Liver (tissue), 3 donors: ENCODE results near the gene KRTAP12-1.
"Not testable (repeated sequence)": the region's sequence is repeated elsewhere in the genome, so short reads cannot be mapped to it uniquely, and the experiment has no call there.

Source experiments
- EGR1 ChIP-seq, 2 donors: IDR thresholded peaks; 2 replicates each; pipeline ENCODE4 v1.6.1; 2016 to 2018; ENCODE audit warnings: antibody characterized with exemption in 2 of 2, low read depth in 2 of 2
- FOXA1 ChIP-seq: IDR thresholded peaks from 2 replicates; pipeline ENCODE4 v1.6.1; 2016; ENCODE audit warnings: antibody characterized with exemption
- JUND ChIP-seq, 2 donors: IDR thresholded peaks; 2 replicates each; pipeline ENCODE4 v1.6.1; 2016; ENCODE audit warnings: antibody characterized with exemption in 2 of 2
- RAD21 ChIP-seq, 2 donors: IDR thresholded peaks; 2 replicates each; pipeline ENCODE4 v1.6.1; 2016; ENCODE audit warnings: antibody characterized with exemption in 2 of 2, mild to moderate bottlenecking in 2 of 2
- RXRA ChIP-seq, 2 donors: IDR thresholded peaks; 2 replicates each; pipeline ENCODE4 v1.6.1; 2017 to 2018; ENCODE audit warnings: antibody characterized with exemption in 2 of 2, mild to moderate bottlenecking in 1 of 2
- SP1 ChIP-seq: IDR thresholded peaks from 2 replicates; pipeline ENCODE4 v1.6.1; 2018; ENCODE audit warnings: antibody characterized with exemption, mild to moderate bottlenecking
- TAF1 ChIP-seq: conservative IDR thresholded peaks from 2 replicates; pipeline ENCODE4 v1.6.1; 2016; ENCODE audit warnings: antibody characterized with exemption, mild to moderate bottlenecking
- TF ChIP-seq, protein P1 (sequence below): fragments of 150-350 bp; IDR thresholded peaks from 2 replicates; pipeline ENCODE4 v1.5.1; 2017; ENCODE audit warnings: improper control_type of control experiment, low read depth, low read length; ENCODE audit not compliant: missing input control
- TF ChIP-seq, protein P2 (sequence below): IDR thresholded peaks from 2 replicates; pipeline ENCODE4 v1.6.1; 2016; ENCODE audit warnings: antibody characterized with exemption
- TF ChIP-seq, protein P3 (sequence below): IDR thresholded peaks from 2 replicates; pipeline ENCODE4 v1.6.1; 2016; ENCODE audit warnings: antibody characterized with exemption
- TF ChIP-seq, protein P4 (sequence below): IDR thresholded peaks from 2 replicates; pipeline ENCODE4 v1.6.1; 2016; ENCODE audit warnings: antibody characterized with exemption, mild to moderate bottlenecking
- donor health status: healthy.
- donor health status: healthy.

DNA sequence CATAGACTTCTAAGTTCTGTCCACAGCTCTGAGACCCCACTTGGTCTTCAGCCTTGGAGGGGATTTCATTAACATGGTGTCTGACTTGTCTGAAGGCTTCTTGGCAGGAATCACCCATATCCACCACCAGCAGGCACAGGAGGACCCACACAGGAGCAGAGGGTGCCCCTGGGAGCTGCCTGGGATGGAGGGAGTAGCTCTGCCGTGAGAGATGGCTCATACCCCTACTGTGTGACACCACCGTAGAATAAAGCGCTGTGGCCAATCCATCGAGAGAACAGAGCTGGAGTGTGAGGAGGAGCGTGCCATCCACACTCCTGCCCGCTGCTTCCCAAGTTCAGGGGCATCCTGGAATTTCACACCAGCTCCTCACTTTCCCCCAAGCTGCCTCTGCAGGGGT, 3.1 kb upstream of the KRTAP12-1 start:
- TF ChIP-seq, protein P1, sequence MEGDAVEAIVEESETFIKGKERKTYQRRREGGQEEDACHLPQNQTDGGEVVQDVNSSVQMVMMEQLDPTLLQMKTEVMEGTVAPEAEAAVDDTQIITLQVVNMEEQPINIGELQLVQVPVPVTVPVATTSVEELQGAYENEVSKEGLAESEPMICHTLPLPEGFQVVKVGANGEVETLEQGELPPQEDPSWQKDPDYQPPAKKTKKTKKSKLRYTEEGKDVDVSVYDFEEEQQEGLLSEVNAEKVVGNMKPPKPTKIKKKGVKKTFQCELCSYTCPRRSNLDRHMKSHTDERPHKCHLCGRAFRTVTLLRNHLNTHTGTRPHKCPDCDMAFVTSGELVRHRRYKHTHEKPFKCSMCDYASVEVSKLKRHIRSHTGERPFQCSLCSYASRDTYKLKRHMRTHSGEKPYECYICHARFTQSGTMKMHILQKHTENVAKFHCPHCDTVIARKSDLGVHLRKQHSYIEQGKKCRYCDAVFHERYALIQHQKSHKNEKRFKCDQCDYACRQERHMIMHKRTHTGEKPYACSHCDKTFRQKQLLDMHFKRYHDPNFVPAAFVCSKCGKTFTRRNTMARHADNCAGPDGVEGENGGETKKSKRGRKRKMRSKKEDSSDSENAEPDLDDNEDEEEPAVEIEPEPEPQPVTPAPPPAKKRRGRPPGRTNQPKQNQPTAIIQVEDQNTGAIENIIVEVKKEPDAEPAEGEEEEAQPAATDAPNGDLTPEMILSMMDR: not testable (repeated sequence)
- TF ChIP-seq RAD21 (IDR thresholded peaks at IDR 0.05); EGR1 (IDR thresholded peaks at IDR 0.05; ENCODE audit: low read depth in 2 of 2); JUND (IDR thresholded peaks at IDR 0.05); RXRA (IDR thresholded peaks at IDR 0.05); TAF1; SP1; FOXA1: not testable (repeated sequence)
- TF ChIP-seq, protein P2, sequence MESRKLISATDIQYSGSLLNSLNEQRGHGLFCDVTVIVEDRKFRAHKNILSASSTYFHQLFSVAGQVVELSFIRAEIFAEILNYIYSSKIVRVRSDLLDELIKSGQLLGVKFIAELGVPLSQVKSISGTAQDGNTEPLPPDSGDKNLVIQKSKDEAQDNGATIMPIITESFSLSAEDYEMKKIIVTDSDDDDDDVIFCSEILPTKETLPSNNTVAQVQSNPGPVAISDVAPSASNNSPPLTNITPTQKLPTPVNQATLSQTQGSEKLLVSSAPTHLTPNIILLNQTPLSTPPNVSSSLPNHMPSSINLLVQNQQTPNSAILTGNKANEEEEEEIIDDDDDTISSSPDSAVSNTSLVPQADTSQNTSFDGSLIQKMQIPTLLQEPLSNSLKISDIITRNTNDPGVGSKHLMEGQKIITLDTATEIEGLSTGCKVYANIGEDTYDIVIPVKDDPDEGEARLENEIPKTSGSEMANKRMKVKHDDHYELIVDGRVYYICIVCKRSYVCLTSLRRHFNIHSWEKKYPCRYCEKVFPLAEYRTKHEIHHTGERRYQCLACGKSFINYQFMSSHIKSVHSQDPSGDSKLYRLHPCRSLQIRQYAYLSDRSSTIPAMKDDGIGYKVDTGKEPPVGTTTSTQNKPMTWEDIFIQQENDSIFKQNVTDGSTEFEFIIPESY: not testable (repeated sequence)
- TF ChIP-seq, protein P3, sequence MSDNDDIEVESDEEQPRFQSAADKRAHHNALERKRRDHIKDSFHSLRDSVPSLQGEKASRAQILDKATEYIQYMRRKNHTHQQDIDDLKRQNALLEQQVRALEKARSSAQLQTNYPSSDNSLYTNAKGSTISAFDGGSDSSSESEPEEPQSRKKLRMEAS: not testable (repeated sequence)
- TF ChIP-seq, protein P4, sequence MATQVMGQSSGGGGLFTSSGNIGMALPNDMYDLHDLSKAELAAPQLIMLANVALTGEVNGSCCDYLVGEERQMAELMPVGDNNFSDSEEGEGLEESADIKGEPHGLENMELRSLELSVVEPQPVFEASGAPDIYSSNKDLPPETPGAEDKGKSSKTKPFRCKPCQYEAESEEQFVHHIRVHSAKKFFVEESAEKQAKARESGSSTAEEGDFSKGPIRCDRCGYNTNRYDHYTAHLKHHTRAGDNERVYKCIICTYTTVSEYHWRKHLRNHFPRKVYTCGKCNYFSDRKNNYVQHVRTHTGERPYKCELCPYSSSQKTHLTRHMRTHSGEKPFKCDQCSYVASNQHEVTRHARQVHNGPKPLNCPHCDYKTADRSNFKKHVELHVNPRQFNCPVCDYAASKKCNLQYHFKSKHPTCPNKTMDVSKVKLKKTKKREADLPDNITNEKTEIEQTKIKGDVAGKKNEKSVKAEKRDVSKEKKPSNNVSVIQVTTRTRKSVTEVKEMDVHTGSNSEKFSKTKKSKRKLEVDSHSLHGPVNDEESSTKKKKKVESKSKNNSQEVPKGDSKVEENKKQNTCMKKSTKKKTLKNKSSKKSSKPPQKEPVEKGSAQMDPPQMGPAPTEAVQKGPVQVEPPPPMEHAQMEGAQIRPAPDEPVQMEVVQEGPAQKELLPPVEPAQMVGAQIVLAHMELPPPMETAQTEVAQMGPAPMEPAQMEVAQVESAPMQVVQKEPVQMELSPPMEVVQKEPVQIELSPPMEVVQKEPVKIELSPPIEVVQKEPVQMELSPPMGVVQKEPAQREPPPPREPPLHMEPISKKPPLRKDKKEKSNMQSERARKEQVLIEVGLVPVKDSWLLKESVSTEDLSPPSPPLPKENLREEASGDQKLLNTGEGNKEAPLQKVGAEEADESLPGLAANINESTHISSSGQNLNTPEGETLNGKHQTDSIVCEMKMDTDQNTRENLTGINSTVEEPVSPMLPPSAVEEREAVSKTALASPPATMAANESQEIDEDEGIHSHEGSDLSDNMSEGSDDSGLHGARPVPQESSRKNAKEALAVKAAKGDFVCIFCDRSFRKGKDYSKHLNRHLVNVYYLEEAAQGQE: not testable (repeated sequence)
